Hematopoietic multipotent progenitor cell treated with erythropoietin and hydrocortisone succinate and interleukin-3 and kit ligand, for 4 days (in vitro differentiated cells): ENCODE measurements around the gene SHISAL1.
A peak's percentile ranks its signal among the peaks of the same experiment; 100 is the strongest.
"Not testable (repeated sequence)": the region's sequence is repeated elsewhere in the genome, so short reads cannot be mapped to it uniquely, and the experiment has no call there.

ENCODE experiments used
- DNase-seq: peaks from one replicate; pipeline ENCODE4 v3.0.0-alpha.2; 2015

Gene SHISAL1

GRCh38 chr22:44325718-44326490, 13.2 kb upstream of the SHISAL1 start:
- DNase-seq: no peak

GRCh38 chr22:44323140-44323790, 10.5 kb upstream of the SHISAL1 start:
- not testable (repeated sequence) for DNase-seq

- DNase-seq: no peak
These were observed 6.9 kb upstream of the SHISAL1 start for GRCh38 chr22:44319685-44320084.

- DNase-seq: no peak
These were observed 6.0 kb upstream of the SHISAL1 start for GRCh38 chr22:44318751-44319150.

GRCh38 chr22:44317886-44318637, 5.3 kb upstream of the SHISAL1 start:
- DNase-seq: no peak

GRCh38 chr22:44317123-44317444, 4.3 kb upstream of the SHISAL1 start:
- no peak for DNase-seq

- no peak for DNase-seq
These were observed 3.8 kb upstream of the SHISAL1 start for GRCh38 chr22:44316393-44317122.

GRCh38 chr22:44314425-44315067, 1.8 kb upstream of the SHISAL1 start:
- no peak for DNase-seq

GRCh38 chr22:44313385-44314006, 745 bp upstream of the SHISAL1 start:
- no peak for DNase-seq

- DNase-seq: no peak
These were observed 938 bp downstream of the SHISAL1 start for GRCh38 chr22:44311855-44312170.

- DNase-seq: no peak
These were observed 1.5 kb downstream of the SHISAL1 start for GRCh38 chr22:44311104-44311854.

- no peak for DNase-seq
These were observed 3.1 kb downstream of the SHISAL1 start for GRCh38 chr22:44309647-44310046.

- DNase-seq: peak; percentile 70
These were observed 3.6 kb downstream of the SHISAL1 start for GRCh38 chr22:44309137-44309536.

GRCh38 chr22:44307509-44308169, 5.1 kb downstream of the SHISAL1 start:
- no peak for DNase-seq

GRCh38 chr22:44305888-44306287, 6.9 kb downstream of the SHISAL1 start:
- no peak for DNase-seq

GRCh38 chr22:44305455-44305854, 7.3 kb downstream of the SHISAL1 start:
- DNase-seq: no peak

- DNase-seq: no peak
These were observed 7.8 kb downstream of the SHISAL1 start for GRCh38 chr22:44304911-44305310.

GRCh38 chr22:44304354-44304753, 8.4 kb downstream of the SHISAL1 start:
- no peak for DNase-seq

GRCh38 chr22:44302363-44302762, 10.4 kb downstream of the SHISAL1 start:
- DNase-seq: not testable (repeated sequence)

GRCh38 chr22:44301039-44301438, 11.7 kb downstream of the SHISAL1 start:
- DNase-seq: no peak

- no peak for DNase-seq
These were observed 13.6 kb downstream of the SHISAL1 start for GRCh38 chr22:44299124-44299523.
